ENCODE measurements around the gene RGR.

RGR gene

GRCh38 chr10:84205049-84205852 lies 39.6 kb upstream of the RGR start:
- no peaks in the 10 kb centered on the region for H3K36me3 ChIP-seq (ENCODE audit: insufficient read depth, low read length)
- no peak overlapping the region for H3K27ac ChIP-seq (ENCODE audit: low read depth, low read length)
- no peak overlapping the region for H3K9ac ChIP-seq (ENCODE audit: low read depth, low read length)
- 37% methylated on average over 7 of the region's 8 CpGs for WGBS
- no peaks in the 10 kb centered on the region for H3K4me1 ChIP-seq (ENCODE audit: insufficient read depth, low read length)
- H3K9me3 ChIP-seq (ENCODE audit: insufficient read depth, low read depth, low read length): no peaks in the 10 kb centered on the region
- H3K27me3 ChIP-seq (ENCODE audit: insufficient read depth, low read length): no peaks in the 10 kb centered on the region
- no peak overlapping the region for H3K4me3 ChIP-seq (ENCODE audit: low read length)

GRCh38 chr10:84205853-84206525 lies 38.9 kb upstream of the RGR start:
- H3K9ac ChIP-seq (ENCODE audit: low read depth, low read length): no peak overlapping the region
- H3K27me3 ChIP-seq (ENCODE audit: insufficient read depth, low read length): no peaks in the 10 kb centered on the region
- no peak overlapping the region for H3K4me3 ChIP-seq (ENCODE audit: low read length)
- no peaks in the 10 kb centered on the region for H3K36me3 ChIP-seq (ENCODE audit: insufficient read depth, low read length)
- H3K4me1 ChIP-seq (ENCODE audit: insufficient read depth, low read length): no peaks in the 10 kb centered on the region
- H3K27ac ChIP-seq (ENCODE audit: low read depth, low read length): no peak overlapping the region
- no peaks in the 10 kb centered on the region for H3K9me3 ChIP-seq (ENCODE audit: insufficient read depth, low read depth, low read length)
- WGBS: 69% methylated on average over 6 of the region's 6 CpGs

- Histone ChIP-seq H3K4me3 (ENCODE audit: low read length) (no peak overlapping the region), H3K27ac (ENCODE audit: low read depth, low read length) (no peak overlapping the region), H3K36me3 (ENCODE audit: insufficient read depth, low read length) (no peaks in the 10 kb centered on the region), H3K4me1 (ENCODE audit: insufficient read depth, low read length) (no peaks in the 10 kb centered on the region), H3K9ac (ENCODE audit: low read depth, low read length) (no peak overlapping the region), H3K27me3 (ENCODE audit: insufficient read depth, low read length) (no peaks in the 10 kb centered on the region), H3K9me3 (ENCODE audit: insufficient read depth, low read depth, low read length) (no peaks in the 10 kb centered on the region)
- WGBS: 90% methylated on average over 10 of the region's 10 CpGs
Measured at GRCh38 chr10:84208023-84208422, 36.8 kb upstream of the RGR start.

GRCh38 chr10:84211566-84211965 lies 33.3 kb upstream of the RGR start:
- no peak overlapping the region for H3K27ac ChIP-seq (ENCODE audit: low read depth, low read length)
- no peaks in the 10 kb centered on the region for H3K4me1 ChIP-seq (ENCODE audit: insufficient read depth, low read length)
- no peak overlapping the region for H3K9ac ChIP-seq (ENCODE audit: low read depth, low read length)
- H3K27me3 ChIP-seq (ENCODE audit: insufficient read depth, low read length): no peaks in the 10 kb centered on the region
- no peaks in the 10 kb centered on the region for H3K9me3 ChIP-seq (ENCODE audit: insufficient read depth, low read depth, low read length)
- no peaks in the 10 kb centered on the region for H3K36me3 ChIP-seq (ENCODE audit: insufficient read depth, low read length)
- H3K4me3 ChIP-seq (ENCODE audit: low read length): no peak overlapping the region
- 89% methylated on average over 2 of the region's 2 CpGs for WGBS

GRCh38 chr10:84212014-84212413 lies 32.8 kb upstream of the RGR start:
- 85% methylated on average over 5 of the region's 5 CpGs for WGBS
- no peaks in the 10 kb centered on the region for H3K27me3 ChIP-seq (ENCODE audit: insufficient read depth, low read length)

GRCh38 chr10:84213076-84213475 lies 31.8 kb upstream of the RGR start:
- Histone ChIP-seq H3K36me3 (ENCODE audit: insufficient read depth, low read length) (no peaks in the 10 kb centered on the region), H3K27me3 (ENCODE audit: insufficient read depth, low read length) (no peaks in the 10 kb centered on the region), H3K4me1 (ENCODE audit: insufficient read depth, low read length) (no peaks in the 10 kb centered on the region), H3K27ac (ENCODE audit: low read depth, low read length) (no peak overlapping the region), H3K4me3 (ENCODE audit: low read length) (no peak overlapping the region), H3K9ac (ENCODE audit: low read depth, low read length) (no peak overlapping the region), H3K9me3 (ENCODE audit: insufficient read depth, low read depth, low read length) (no peaks in the 10 kb centered on the region)
- 94% methylated on average over 11 of the region's 11 CpGs for WGBS

More at GRCh38 chr10:84212014-84212413, 32.8 kb upstream of the RGR start:
- no peak overlapping the region for H3K27ac ChIP-seq (ENCODE audit: low read depth, low read length)
- H3K9ac ChIP-seq (ENCODE audit: low read depth, low read length): no peak overlapping the region
- H3K4me1 ChIP-seq (ENCODE audit: insufficient read depth, low read length): no peaks in the 10 kb centered on the region
- H3K9me3 ChIP-seq (ENCODE audit: insufficient read depth, low read depth, low read length): no peaks in the 10 kb centered on the region
- H3K36me3 ChIP-seq (ENCODE audit: insufficient read depth, low read length): no peaks in the 10 kb centered on the region
- H3K4me3 ChIP-seq (ENCODE audit: low read length): no peak overlapping the region

GRCh38 chr10:84214046-84214572 lies 30.7 kb upstream of the RGR start:
- no peak overlapping the region for H3K9ac ChIP-seq (ENCODE audit: low read depth, low read length)
- no peaks in the 10 kb centered on the region for H3K27me3 ChIP-seq (ENCODE audit: insufficient read depth, low read length)
- no peak overlapping the region for H3K4me3 ChIP-seq (ENCODE audit: low read length)
- no peaks in the 10 kb centered on the region for H3K36me3 ChIP-seq (ENCODE audit: insufficient read depth, low read length)
- no peaks in the 10 kb centered on the region for H3K4me1 ChIP-seq (ENCODE audit: insufficient read depth, low read length)
- no peaks in the 10 kb centered on the region for H3K9me3 ChIP-seq (ENCODE audit: insufficient read depth, low read depth, low read length)
- H3K27ac ChIP-seq (ENCODE audit: low read depth, low read length): no peak overlapping the region
- 94% methylated on average over 25 of the region's 25 CpGs for WGBS

GRCh38 chr10:84214612-84215235 lies 30.1 kb upstream of the RGR start:
- H3K9me3 ChIP-seq (ENCODE audit: insufficient read depth, low read depth, low read length): no peaks in the 10 kb centered on the region
- H3K27me3 ChIP-seq (ENCODE audit: insufficient read depth, low read length): no peaks in the 10 kb centered on the region
- H3K27ac ChIP-seq (ENCODE audit: low read depth, low read length): no peak overlapping the region
- H3K4me1 ChIP-seq (ENCODE audit: insufficient read depth, low read length): no peaks in the 10 kb centered on the region
- no peak overlapping the region for H3K9ac ChIP-seq (ENCODE audit: low read depth, low read length)
- H3K4me3 ChIP-seq (ENCODE audit: low read length): no peak overlapping the region
- H3K36me3 ChIP-seq (ENCODE audit: insufficient read depth, low read length): no peaks in the 10 kb centered on the region
- WGBS: 74% methylated on average over 12 of the region's 12 CpGs

- H3K27ac ChIP-seq (ENCODE audit: low read depth, low read length): no peak overlapping the region
- 93% methylated on average over 9 of the region's 9 CpGs for WGBS
- no peaks in the 10 kb centered on the region for H3K27me3 ChIP-seq (ENCODE audit: insufficient read depth, low read length)
- H3K9me3 ChIP-seq (ENCODE audit: insufficient read depth, low read depth, low read length): no peaks in the 10 kb centered on the region
- no peak overlapping the region for H3K9ac ChIP-seq (ENCODE audit: low read depth, low read length)
- no peak overlapping the region for H3K4me3 ChIP-seq (ENCODE audit: low read length)
- no peaks in the 10 kb centered on the region for H3K36me3 ChIP-seq (ENCODE audit: insufficient read depth, low read length)
- H3K4me1 ChIP-seq (ENCODE audit: insufficient read depth, low read length): no peaks in the 10 kb centered on the region
Measured at GRCh38 chr10:84216834-84217233, 28.0 kb upstream of the RGR start.

GRCh38 chr10:84217746-84218145 lies 27.1 kb upstream of the RGR start:
- Histone ChIP-seq H3K36me3 (ENCODE audit: insufficient read depth, low read length) (no peaks in the 10 kb centered on the region), H3K27ac (ENCODE audit: low read depth, low read length) (no peak overlapping the region), H3K4me3 (ENCODE audit: low read length) (no peak overlapping the region), H3K27me3 (ENCODE audit: insufficient read depth, low read length) (no peaks in the 10 kb centered on the region), H3K9ac (ENCODE audit: low read depth, low read length) (no peak overlapping the region), H3K9me3 (ENCODE audit: insufficient read depth, low read depth, low read length) (no peaks in the 10 kb centered on the region), H3K4me1 (ENCODE audit: insufficient read depth, low read length) (no peaks in the 10 kb centered on the region)
- 89% methylated on average over 4 of the region's 4 CpGs for WGBS

- Histone ChIP-seq H3K27ac (ENCODE audit: low read depth, low read length) (no peak overlapping the region), H3K4me3 (ENCODE audit: low read length) (no peak overlapping the region), H3K27me3 (ENCODE audit: insufficient read depth, low read length) (no peaks in the 10 kb centered on the region), H3K9me3 (ENCODE audit: insufficient read depth, low read depth, low read length) (no peaks in the 10 kb centered on the region), H3K4me1 (ENCODE audit: insufficient read depth, low read length) (no peaks in the 10 kb centered on the region), H3K9ac (ENCODE audit: low read depth, low read length) (no peak overlapping the region), H3K36me3 (ENCODE audit: insufficient read depth, low read length) (no peaks in the 10 kb centered on the region)
- WGBS: 82% methylated on average over 8 of the region's 8 CpGs
Measured at GRCh38 chr10:84221916-84222315, 22.9 kb upstream of the RGR start.
